Chondrocyte (in vitro differentiated cells): ENCODE measurements around the gene RAB41. TPM values are rescaled to one million over a fixed set of nuclear protein-coding genes. Genes with fewer than 3 reads are reported as not detected.
A peak's percentile ranks its signal among the peaks of the same experiment; 100 is the strongest.
"Not testable (repeated sequence)": the region's sequence is repeated elsewhere in the genome, so short reads cannot be mapped to it uniquely, and the experiment has no call there.

Experiments
- DNase-seq: peaks from one replicate; pipeline ENCODE4 v3.0.0; 2021; ENCODE audit warnings: mixed read lengths, low spot score
- H3K27ac Mint-ChIP-seq: one replicate; pipeline ENCODE4 v1.8.0; 2021; ENCODE audit warnings: mild to moderate bottlenecking, moderate library complexity, mixed read lengths; ENCODE audit not compliant: unreplicated experiment
- H3K27me3 Mint-ChIP-seq: 2 replicates; pipeline ENCODE4 v1.8.0; 2021; ENCODE audit warnings: low read depth, mixed read lengths
- H3K36me3 Mint-ChIP-seq: 2 replicates; pipeline ENCODE4 v1.8.0; 2021; ENCODE audit warnings: low read depth, mixed read lengths
- H3K4me1 Mint-ChIP-seq: 2 replicates; pipeline ENCODE4 v1.8.0; 2021; ENCODE audit warnings: low read depth, mild to moderate bottlenecking, mixed read lengths
- H3K4me3 Mint-ChIP-seq: one replicate; pipeline ENCODE4 v1.8.0; 2021; ENCODE audit warnings: mild to moderate bottlenecking, moderate library complexity, mixed read lengths; ENCODE audit not compliant: unreplicated experiment
- H3K9me3 Mint-ChIP-seq: 2 replicates; pipeline ENCODE4 v1.8.0; 2021; ENCODE audit warnings: low read depth, mixed read lengths
- total RNA-seq: library from RNA; stranded (reverse); gene quantifications from 3 replicates; pipeline ENCODE4 v1.2.1, GENCODE V29; 2021
- TF ChIP-seq, protein P1 (sequence below): fragments of 200-600 bp; sonication (generic); IDR thresholded peaks from 2 replicates; pipeline ENCODE4 v1.5.0; 2021; ENCODE audit warnings: antibody characterized with exemption, mild to moderate bottlenecking, moderate library complexity

RAB41 gene
- total RNA-seq, 1 donor from 2014 or later: not detected

DNA sequence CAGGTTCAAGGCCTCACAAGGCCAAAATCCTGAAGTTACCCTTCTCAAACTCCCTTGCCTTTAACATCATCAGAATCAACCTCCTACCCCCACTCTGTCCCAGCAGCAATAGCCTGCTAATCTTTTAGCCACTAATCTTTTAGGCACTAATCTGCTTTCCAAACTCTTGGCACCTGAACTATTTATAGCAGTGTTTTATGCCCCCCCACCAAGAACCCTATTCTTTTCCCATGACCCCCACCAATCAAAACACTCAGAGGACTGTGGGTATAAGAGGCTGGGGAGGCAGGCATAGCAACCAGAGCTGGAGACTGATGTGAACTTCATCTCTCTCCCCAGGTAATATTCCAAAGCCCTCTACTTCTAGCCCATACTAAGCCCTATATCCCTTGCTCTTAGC lies 13.9 kb upstream of the RAB41 start, which contains the start of gene ARR3:
ARR3 (plus strand) TSS at position 301 of the 400 bp plus-strand sequence. CDS start 1,052 bp downstream, outside the sequence.
- peaks cover 27% of the 10 kb centered on the region for H3K9me3 Mint-ChIP-seq
- no peak within 1 kb of the TSS for H3K4me3 Mint-ChIP-seq
- TF ChIP-seq, protein P1, sequence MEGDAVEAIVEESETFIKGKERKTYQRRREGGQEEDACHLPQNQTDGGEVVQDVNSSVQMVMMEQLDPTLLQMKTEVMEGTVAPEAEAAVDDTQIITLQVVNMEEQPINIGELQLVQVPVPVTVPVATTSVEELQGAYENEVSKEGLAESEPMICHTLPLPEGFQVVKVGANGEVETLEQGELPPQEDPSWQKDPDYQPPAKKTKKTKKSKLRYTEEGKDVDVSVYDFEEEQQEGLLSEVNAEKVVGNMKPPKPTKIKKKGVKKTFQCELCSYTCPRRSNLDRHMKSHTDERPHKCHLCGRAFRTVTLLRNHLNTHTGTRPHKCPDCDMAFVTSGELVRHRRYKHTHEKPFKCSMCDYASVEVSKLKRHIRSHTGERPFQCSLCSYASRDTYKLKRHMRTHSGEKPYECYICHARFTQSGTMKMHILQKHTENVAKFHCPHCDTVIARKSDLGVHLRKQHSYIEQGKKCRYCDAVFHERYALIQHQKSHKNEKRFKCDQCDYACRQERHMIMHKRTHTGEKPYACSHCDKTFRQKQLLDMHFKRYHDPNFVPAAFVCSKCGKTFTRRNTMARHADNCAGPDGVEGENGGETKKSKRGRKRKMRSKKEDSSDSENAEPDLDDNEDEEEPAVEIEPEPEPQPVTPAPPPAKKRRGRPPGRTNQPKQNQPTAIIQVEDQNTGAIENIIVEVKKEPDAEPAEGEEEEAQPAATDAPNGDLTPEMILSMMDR: no peak
- no peaks in the 10 kb centered on the region for H3K27me3 Mint-ChIP-seq
- H3K4me1 Mint-ChIP-seq: no peaks in the 10 kb centered on the region
- no peaks in the 10 kb centered on the region for H3K36me3 Mint-ChIP-seq
- no peak within 1 kb of the TSS for H3K27ac Mint-ChIP-seq
- DNase-seq: no peak

DNA sequence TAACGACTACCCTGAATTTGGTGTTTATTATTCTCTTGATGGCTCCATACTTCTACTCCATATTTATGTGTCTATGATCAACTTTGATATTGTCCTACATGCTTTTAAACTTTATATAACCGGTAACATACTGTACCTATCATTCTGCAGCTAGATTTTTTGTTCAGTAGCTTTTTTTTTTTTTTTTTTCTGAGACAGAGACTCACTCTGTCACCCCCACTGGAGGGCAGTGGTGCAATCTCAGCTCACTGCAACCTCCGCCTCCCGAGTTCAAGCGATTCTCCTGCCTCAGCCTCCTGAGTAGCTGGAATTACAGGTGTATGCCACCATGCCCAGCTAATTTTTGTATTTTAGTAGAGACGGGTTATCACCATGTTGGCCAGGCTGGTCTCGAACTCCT lies 7.9 kb upstream of the RAB41 start:
- not testable (repeated sequence) for H3K36me3 Mint-ChIP-seq, H3K4me1 Mint-ChIP-seq, H3K9me3 Mint-ChIP-seq, H3K27ac Mint-ChIP-seq, H3K4me3 Mint-ChIP-seq, DNase-seq, H3K27me3 Mint-ChIP-seq

DNA sequence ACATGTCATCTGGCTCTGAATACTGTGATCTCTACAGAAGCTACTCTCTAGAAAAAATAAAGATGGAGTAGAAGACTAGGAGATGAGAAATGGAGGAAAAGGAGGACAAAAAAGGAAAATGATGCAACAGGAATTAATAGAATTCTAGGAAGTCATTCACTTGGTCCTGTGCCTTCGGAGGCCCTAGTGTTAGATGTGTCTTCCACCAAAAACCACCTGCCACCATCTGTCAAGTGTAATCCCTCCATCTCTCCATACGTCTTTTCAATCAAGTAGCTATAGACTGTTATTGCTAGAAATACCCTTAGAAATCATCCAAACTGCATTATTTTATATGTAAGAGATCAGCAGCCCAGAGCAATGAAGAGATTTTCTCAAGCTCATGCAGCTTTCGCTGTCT lies 2.9 kb upstream of the RAB41 start:
- no peak for DNase-seq
- Mint-ChIP-seq H3K4me3 (no peak overlapping the region), H3K27ac (no peak overlapping the region), H3K4me1 (no peaks in the 10 kb centered on the region), H3K27me3 (no peaks in the 10 kb centered on the region), H3K9me3 (peaks cover 17% of the 10 kb centered on the region), H3K36me3 (peaks cover 2% of the 10 kb centered on the region)
- TF ChIP-seq, protein P1: no peak

DNA sequence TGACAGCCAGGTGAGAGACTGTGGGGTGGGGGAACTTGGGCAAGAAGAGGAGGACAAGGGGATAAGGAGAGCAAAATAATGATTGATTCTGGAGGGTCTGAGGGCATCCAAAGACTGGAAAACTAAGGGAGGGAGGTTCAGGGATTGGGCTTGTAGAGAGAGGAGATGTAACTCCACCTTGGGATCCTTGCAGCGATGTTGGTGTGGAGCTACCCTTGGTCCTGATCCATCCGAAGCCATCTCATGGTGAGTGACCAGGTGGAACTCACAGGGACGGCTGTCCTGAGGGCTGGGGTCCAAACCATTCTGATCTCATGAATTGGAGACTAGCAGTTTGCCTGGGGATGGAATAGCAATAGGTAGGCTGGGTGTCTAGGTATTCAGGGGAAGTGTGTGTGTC lies 1.4 kb upstream of the RAB41 start:
- H3K27ac Mint-ChIP-seq: no peak overlapping the region
- no peak overlapping the region for H3K4me3 Mint-ChIP-seq
- H3K4me1 Mint-ChIP-seq: no peaks in the 10 kb centered on the region
- H3K9me3 Mint-ChIP-seq: peaks cover 17% of the 10 kb centered on the region
- peaks cover 3% of the 10 kb centered on the region for H3K36me3 Mint-ChIP-seq
- H3K27me3 Mint-ChIP-seq: no peaks in the 10 kb centered on the region
- TF ChIP-seq, protein P1: no peak
- no peak for DNase-seq

DNA sequence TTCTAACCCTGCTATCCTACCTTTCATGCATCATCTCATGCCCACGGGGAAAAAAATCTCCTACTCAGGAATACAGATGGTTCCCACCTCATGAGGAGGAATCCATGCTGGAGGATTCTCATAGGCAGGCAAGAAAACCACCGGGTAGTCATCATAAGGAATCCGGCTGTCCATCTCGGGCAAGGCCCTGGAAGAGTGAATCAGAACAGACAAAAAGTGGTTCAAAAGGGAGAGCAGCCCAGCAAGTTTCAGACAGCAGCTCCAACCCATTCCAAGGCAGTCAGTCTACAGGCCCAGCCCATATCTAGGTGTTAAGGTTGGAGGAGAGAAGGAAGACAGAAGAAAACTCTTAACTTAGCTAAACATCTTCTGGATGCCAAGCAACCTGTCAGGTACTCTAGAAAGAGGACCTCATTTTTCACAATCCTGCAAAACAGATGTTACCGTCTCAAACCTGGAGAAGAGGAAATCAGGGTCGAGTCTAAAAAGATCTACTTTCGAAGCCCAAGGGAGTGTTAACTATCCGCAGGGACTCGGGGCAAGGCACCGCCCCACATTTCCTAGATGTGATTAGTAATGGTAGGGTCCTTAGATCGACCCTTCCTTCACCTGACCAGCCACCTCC lies 7.3 kb downstream of the RAB41 start:
- H3K9me3 Mint-ChIP-seq: peaks cover 6% of the 10 kb centered on the region
- H3K27me3 Mint-ChIP-seq: no peaks in the 10 kb centered on the region
- peaks cover 1% of the 10 kb centered on the region for H3K36me3 Mint-ChIP-seq
- TF ChIP-seq, protein P1: no peak
- H3K27ac Mint-ChIP-seq: peak overlapping the region; percentile 74
- H3K4me1 Mint-ChIP-seq: peaks cover 16% of the 10 kb centered on the region
- DNase-seq: no peak
- H3K4me3 Mint-ChIP-seq: peak overlapping the region; percentile 88
